Neural cell (in vitro differentiated cells): ENCODE measurements around the gene MYO1D. TPM values are rescaled to one million over a fixed set of nuclear protein-coding genes. Genes with fewer than 3 reads are reported as not detected.
"Not testable (repeated sequence)": the region's sequence is repeated elsewhere in the genome, so short reads cannot be mapped to it uniquely, and the experiment has no call there.

Experiments used
- H2AFZ ChIP-seq: fragments of 200-600, 300-800 bp; sonication (generic), shearing (Covaris generic); 2 replicates; pipeline ENCODE4 v1.6.0; 2014; ENCODE audit warnings: low read depth, mild to moderate bottlenecking, antibody characterized with exemption, low read length, moderate library complexity
- H3F3A ChIP-seq: fragments of 200-600 bp; shearing (Covaris generic); 2 replicates; pipeline ENCODE4 v1.6.1; 2016; ENCODE audit warnings: mild to moderate bottlenecking, moderate library complexity, mixed read lengths, antibody characterized with exemption, low read length; ENCODE audit not compliant: insufficient read depth, poor library complexity, severe bottlenecking
- H3K27ac ChIP-seq: fragments of 200-600, 300-800 bp; sonication (generic), shearing (Covaris generic); 2 replicates; pipeline ENCODE4 v1.5.1; 2014; ENCODE audit warnings: mild to moderate bottlenecking, low read length, moderate library complexity
- H3K27me3 ChIP-seq: fragments of 300-800, 200-600 bp; sonication (generic), shearing (Covaris generic); 2 replicates; pipeline ENCODE4 v1.6.0; 2014; ENCODE audit warnings: mild to moderate bottlenecking, low read depth, low read length, moderate library complexity; ENCODE audit not compliant: insufficient read depth
- H3K36me3 ChIP-seq: fragments of 300-800, 200-600 bp; sonication (generic), shearing (Covaris generic); 2 replicates; pipeline ENCODE4 v1.5.1; 2014; ENCODE audit warnings: mild to moderate bottlenecking, antibody characterized with exemption, low read length, moderate library complexity; ENCODE audit not compliant: insufficient read depth
- H3K4me2 ChIP-seq: fragments of 300-800, 200-600 bp; sonication (generic), shearing (Covaris generic); 2 replicates; pipeline ENCODE4 v1.6.0; 2014; ENCODE audit warnings: mild to moderate bottlenecking, low read length
- H3K4me3 ChIP-seq: fragments of 300-800, 200-600 bp; sonication (generic), shearing (Covaris generic); 2 replicates; pipeline ENCODE4 v1.5.1; 2014; ENCODE audit warnings: mild to moderate bottlenecking, low read length, moderate library complexity
- H3K79me2 ChIP-seq: fragments of 200-600 bp; shearing (Covaris generic); replicated peaks from 2 replicates; pipeline ENCODE4 v1.6.0; 2014; ENCODE audit warnings: mild to moderate bottlenecking, low read length, moderate library complexity; ENCODE audit not compliant: insufficient read depth
- H3K9ac ChIP-seq: fragments of 300-800, 200-600 bp; sonication (generic), shearing (Covaris generic); 2 replicates; pipeline ENCODE4 v1.6.1; 2016; ENCODE audit warnings: mild to moderate bottlenecking, low read length, mixed read lengths
- H3K9me2 ChIP-seq: fragments of 200-600 bp; shearing (Covaris generic); 2 replicates; pipeline ENCODE4 v1.6.1; 2016; ENCODE audit warnings: mild to moderate bottlenecking, low read length, mixed read lengths; ENCODE audit not compliant: insufficient read depth
- H3K9me3 ChIP-seq: fragments of 200-600, 300-800 bp; sonication (generic), shearing (Covaris generic); 2 replicates; pipeline ENCODE4 v1.6.1; 2016; ENCODE audit warnings: mild to moderate bottlenecking, mixed run types, low read length, moderate library complexity, mixed read lengths
- H4K20me1 ChIP-seq: fragments of 200-600 bp; shearing (Covaris generic); 2 replicates; pipeline ENCODE4 v1.6.1; 2016; ENCODE audit warnings: mild to moderate bottlenecking, mixed run types; ENCODE audit not compliant: insufficient read depth
- EZH2 ChIP-seq: fragments of 200-600, 300-800 bp; shearing (Covaris generic), sonication (generic); IDR thresholded peaks from 2 replicates; pipeline ENCODE4 v1.6.1; 2014; ENCODE audit warnings: antibody characterized with exemption, low read length, borderline replicate concordance, mild to moderate bottlenecking; ENCODE audit not compliant: insufficient read depth, poor library complexity, severe bottlenecking
- MXI1 ChIP-seq: fragments of 450-650 bp; conservative IDR thresholded peaks from 2 replicates; pipeline ENCODE4 v1.6.1; 2014; ENCODE audit warnings: antibody characterized with exemption, mild to moderate bottlenecking; ENCODE audit not compliant: poor library complexity, severe bottlenecking
- POLR2AphosphoS5 ChIP-seq: IDR thresholded peaks from 2 replicates; pipeline ENCODE4 v1.6.1; 2012
- SMC3 ChIP-seq: fragments of 450-650 bp; conservative IDR thresholded peaks from 2 replicates; pipeline ENCODE4 v1.6.1; 2014; ENCODE audit warnings: antibody characterized with exemption, mild to moderate bottlenecking, moderate library complexity; ENCODE audit not compliant: poor library complexity
- TAF1 ChIP-seq: IDR thresholded peaks from 2 replicates; pipeline ENCODE4 v1.6.1; 2012; ENCODE audit warnings: low read depth
- polyA plus RNA-seq: library from polyadenylated mRNA; depleted of rRNA; stranded (reverse); fragments of >200 nt; gene quantifications from 2 replicates; pipeline ENCODE4 v1.2.3, GENCODE V29; 2014
- TF ChIP-seq, protein P1 (sequence below): IDR thresholded peaks from 2 replicates; pipeline ENCODE4 v1.6.1; 2012; ENCODE audit warnings: borderline replicate concordance
- TF ChIP-seq, protein P2 (sequence below): fragments of 450-650 bp; IDR thresholded peaks from 2 replicates; pipeline ENCODE4 v1.5.1; 2014; ENCODE audit warnings: antibody characterized with exemption, mild to moderate bottlenecking, moderate library complexity; ENCODE audit not compliant: poor library complexity, severe bottlenecking

The MYO1D gene
- polyA plus RNA-seq, 1 donor from 2014 or later: 10.7 TPM

DNA sequence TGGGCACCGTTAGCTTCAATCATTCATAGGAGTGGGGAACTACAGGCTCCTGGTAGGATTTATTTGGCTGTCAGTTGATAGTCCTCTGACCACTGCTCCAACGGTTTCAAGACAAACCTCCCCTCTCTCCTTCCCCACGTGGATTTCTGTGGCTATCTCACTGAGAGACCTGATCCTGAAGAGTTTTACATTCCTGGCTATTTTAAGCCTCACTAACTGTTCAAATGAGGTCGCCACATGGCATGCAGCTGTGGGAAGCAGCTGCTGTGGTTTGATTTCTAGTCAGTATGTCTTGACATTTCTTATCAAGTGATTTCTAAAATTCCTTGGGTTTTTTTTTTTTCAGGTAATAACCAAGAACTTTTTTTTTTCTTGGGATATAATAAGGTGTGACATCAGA lies 351.8 kb downstream of the MYO1D start (continued):
- TF ChIP-seq EZH2: no peak
- no peak for TF ChIP-seq SMC3

DNA sequence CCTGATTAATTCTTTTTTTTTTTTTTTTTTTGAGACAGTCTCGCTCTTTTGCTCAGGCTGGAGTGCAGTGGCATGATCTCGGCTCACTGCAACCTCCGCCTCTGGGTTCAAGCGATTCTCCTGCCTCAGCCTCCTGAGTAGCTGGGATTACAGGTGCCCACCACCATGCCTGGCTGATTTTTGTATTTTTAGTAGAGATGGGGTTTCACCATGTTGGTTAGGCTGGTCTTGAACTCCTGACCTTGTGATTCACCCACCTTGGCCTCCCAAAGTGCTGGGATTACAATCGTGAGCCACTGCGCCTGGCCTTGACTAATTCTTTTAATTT lies 352.4 kb downstream of the MYO1D start:
- not testable (repeated sequence) for H3K9ac ChIP-seq, H3K4me3 ChIP-seq, H3K79me2 ChIP-seq, H2AFZ ChIP-seq, H3K36me3 ChIP-seq, H3K27me3 ChIP-seq, H3K4me2 ChIP-seq, H3K27ac ChIP-seq, H3F3A ChIP-seq, H3K9me3 ChIP-seq, H4K20me1 ChIP-seq, H3K9me2 ChIP-seq

DNA sequence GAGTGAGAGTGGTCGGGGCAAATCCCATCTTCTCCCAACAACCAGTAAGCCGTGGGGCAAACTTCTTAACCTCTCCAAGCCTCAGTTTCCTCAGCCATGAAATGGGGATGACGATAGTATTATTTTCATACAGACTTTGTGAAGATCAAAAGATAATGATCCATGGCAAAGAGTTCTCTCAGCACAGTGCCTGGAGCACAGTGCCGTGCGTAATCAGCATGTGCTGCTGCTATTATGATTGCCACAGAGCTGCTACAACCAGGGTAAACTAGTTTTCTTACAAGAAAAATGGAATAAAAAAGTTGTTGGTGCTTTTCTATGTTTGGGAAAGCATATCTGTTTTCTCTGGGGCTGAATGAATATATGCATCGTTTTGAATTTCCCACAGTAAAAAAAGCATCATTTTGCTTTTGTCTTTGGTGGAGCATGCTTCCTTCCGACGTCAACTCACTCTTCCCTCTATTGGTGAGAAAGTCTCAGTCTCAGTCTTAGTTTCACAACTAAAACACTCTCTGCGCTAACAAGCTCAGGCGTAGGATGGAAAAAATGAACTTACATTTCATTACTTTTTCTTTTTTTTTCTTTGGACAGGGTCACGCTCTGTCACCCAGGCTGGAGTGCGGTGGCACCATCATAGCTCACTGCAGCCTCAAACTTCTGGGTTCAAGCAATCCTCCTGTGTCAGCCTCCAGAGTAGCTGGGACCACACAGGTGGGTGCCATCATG lies 352.9 kb downstream of the MYO1D start:
- TF ChIP-seq, protein P1, sequence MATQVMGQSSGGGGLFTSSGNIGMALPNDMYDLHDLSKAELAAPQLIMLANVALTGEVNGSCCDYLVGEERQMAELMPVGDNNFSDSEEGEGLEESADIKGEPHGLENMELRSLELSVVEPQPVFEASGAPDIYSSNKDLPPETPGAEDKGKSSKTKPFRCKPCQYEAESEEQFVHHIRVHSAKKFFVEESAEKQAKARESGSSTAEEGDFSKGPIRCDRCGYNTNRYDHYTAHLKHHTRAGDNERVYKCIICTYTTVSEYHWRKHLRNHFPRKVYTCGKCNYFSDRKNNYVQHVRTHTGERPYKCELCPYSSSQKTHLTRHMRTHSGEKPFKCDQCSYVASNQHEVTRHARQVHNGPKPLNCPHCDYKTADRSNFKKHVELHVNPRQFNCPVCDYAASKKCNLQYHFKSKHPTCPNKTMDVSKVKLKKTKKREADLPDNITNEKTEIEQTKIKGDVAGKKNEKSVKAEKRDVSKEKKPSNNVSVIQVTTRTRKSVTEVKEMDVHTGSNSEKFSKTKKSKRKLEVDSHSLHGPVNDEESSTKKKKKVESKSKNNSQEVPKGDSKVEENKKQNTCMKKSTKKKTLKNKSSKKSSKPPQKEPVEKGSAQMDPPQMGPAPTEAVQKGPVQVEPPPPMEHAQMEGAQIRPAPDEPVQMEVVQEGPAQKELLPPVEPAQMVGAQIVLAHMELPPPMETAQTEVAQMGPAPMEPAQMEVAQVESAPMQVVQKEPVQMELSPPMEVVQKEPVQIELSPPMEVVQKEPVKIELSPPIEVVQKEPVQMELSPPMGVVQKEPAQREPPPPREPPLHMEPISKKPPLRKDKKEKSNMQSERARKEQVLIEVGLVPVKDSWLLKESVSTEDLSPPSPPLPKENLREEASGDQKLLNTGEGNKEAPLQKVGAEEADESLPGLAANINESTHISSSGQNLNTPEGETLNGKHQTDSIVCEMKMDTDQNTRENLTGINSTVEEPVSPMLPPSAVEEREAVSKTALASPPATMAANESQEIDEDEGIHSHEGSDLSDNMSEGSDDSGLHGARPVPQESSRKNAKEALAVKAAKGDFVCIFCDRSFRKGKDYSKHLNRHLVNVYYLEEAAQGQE: no peak
- no peak for TF ChIP-seq EZH2
- no peak for TF ChIP-seq MXI1
- no peak for TF ChIP-seq TAF1
- TF ChIP-seq POLR2AphosphoS5: no peak
- TF ChIP-seq, protein P2, sequence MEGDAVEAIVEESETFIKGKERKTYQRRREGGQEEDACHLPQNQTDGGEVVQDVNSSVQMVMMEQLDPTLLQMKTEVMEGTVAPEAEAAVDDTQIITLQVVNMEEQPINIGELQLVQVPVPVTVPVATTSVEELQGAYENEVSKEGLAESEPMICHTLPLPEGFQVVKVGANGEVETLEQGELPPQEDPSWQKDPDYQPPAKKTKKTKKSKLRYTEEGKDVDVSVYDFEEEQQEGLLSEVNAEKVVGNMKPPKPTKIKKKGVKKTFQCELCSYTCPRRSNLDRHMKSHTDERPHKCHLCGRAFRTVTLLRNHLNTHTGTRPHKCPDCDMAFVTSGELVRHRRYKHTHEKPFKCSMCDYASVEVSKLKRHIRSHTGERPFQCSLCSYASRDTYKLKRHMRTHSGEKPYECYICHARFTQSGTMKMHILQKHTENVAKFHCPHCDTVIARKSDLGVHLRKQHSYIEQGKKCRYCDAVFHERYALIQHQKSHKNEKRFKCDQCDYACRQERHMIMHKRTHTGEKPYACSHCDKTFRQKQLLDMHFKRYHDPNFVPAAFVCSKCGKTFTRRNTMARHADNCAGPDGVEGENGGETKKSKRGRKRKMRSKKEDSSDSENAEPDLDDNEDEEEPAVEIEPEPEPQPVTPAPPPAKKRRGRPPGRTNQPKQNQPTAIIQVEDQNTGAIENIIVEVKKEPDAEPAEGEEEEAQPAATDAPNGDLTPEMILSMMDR: no peak
- Histone ChIP-seq H3K36me3 (no peaks in the 10 kb centered on the region), H4K20me1 (no peaks in the 10 kb centered on the region), H3K9me3 (no peaks in the 10 kb centered on the region), H3K27me3 (no peaks in the 10 kb centered on the region), H3F3A (peaks cover 4% of the 10 kb centered on the region), H3K9ac (no peak overlapping the region), H3K9me2 (no peaks in the 10 kb centered on the region), H3K27ac (no peak overlapping the region), H2AFZ (no peak overlapping the region), H3K79me2 (no peaks in the 10 kb centered on the region), H3K4me3 (no peak overlapping the region), H3K4me2 (no peak overlapping the region)
